WTC11 (cell line): ENCODE measurements around the gene SMIM1. TPM values are rescaled to one million over a fixed set of nuclear protein-coding genes. Genes with fewer than 3 reads are reported as not detected.

Experiments
- ATAC-seq: fragments of 200-7000 bp; cut with Tn5 transposase; 2 replicates; pipeline ENCODE4 v1.10.0; 2021; ENCODE audit warnings: mild to moderate bottlenecking, moderate library complexity
- CTCF ChIA-PET: fragments of 300-600 bp; sonication (Branson Sonifier 250); formaldehyde crosslinking; loops from one replicate; lab custom pipeline; 2021; ENCODE audit warnings: antibody characterized with exemption; lab: Charles Lee
- POLR2A ChIA-PET: fragments of 350-600 bp; sonication (Branson Sonifier 250); formaldehyde crosslinking; loops from one replicate; lab custom pipeline; 2021; ENCODE audit warnings: antibody characterized with exemption; lab: Charles Lee
- DNase-seq: peaks from one replicate; pipeline ENCODE4 v3.0.0; 2021; ENCODE audit warnings: low spot score
- H3K27ac Mint-ChIP-seq: 2 replicates; pipeline ENCODE4 v1.8.0; 2021; ENCODE audit warnings: mixed read lengths
- H3K27me3 Mint-ChIP-seq: 2 replicates; pipeline ENCODE4 v1.8.0; 2021; ENCODE audit warnings: low read depth, mild to moderate bottlenecking, moderate library complexity, mixed read lengths
- H3K36me3 Mint-ChIP-seq: 2 replicates; pipeline ENCODE4 v1.8.0; 2021; ENCODE audit warnings: mixed read lengths
- H3K4me1 Mint-ChIP-seq: 2 replicates; pipeline ENCODE4 v1.8.0; 2022; ENCODE audit warnings: mixed read lengths
- H3K4me3 Mint-ChIP-seq: 2 replicates; pipeline ENCODE4 v1.8.0; 2021; ENCODE audit warnings: mild to moderate bottlenecking, moderate library complexity, mixed read lengths
- H3K9me3 Mint-ChIP-seq: 2 replicates; pipeline ENCODE4 v1.8.0; 2021; ENCODE audit warnings: mixed read lengths
- AFF4 ChIP-seq: sonication (generic); formaldehyde crosslinking; IDR thresholded peaks from 2 replicates; pipeline ENCODE4 v1.8.1; 2023; ENCODE audit warnings: mild to moderate bottlenecking, missing genetic modification reagents, borderline replicate concordance
- ATF6 ChIP-seq: sonication (generic); formaldehyde crosslinking; IDR thresholded peaks from 2 replicates; pipeline ENCODE4 v1.8.1; 2023; ENCODE audit warnings: mild to moderate bottlenecking, missing genetic modification reagents
- CTCF ChIP-seq: fragments of 200-600 bp; IDR thresholded peaks from 2 replicates; pipeline ENCODE4 v1.8.0; 2022; ENCODE audit warnings: antibody characterized with exemption
- E2F5 ChIP-seq: sonication (generic); formaldehyde crosslinking; IDR thresholded peaks from 2 replicates; pipeline ENCODE4 v1.8.1; 2022; ENCODE audit warnings: mild to moderate bottlenecking, moderate library complexity, missing genetic modification reagents
- EMX1 ChIP-seq: fragments of 250-450 bp; sonication (Bioruptor Pico); IDR thresholded peaks from 2 replicates; pipeline ENCODE4 v1.8.0; 2021; ENCODE audit warnings: mild to moderate bottlenecking
- FOXJ3 ChIP-seq: sonication (generic); formaldehyde crosslinking; IDR thresholded peaks from 2 replicates; pipeline ENCODE4 v1.9.0; 2021; ENCODE audit warnings: missing genetic modification reagents, mild to moderate bottlenecking, borderline replicate concordance
- FOXP1 ChIP-seq: sonication (generic); formaldehyde crosslinking; IDR thresholded peaks from 2 replicates; pipeline ENCODE4 v1.8.0; 2022; ENCODE audit warnings: missing genetic modification reagents, mild to moderate bottlenecking, moderate library complexity, borderline replicate concordance
- GABPB1 ChIP-seq: sonication (generic); formaldehyde crosslinking; IDR thresholded peaks from 2 replicates; pipeline ENCODE4 v1.8.1; 2023; ENCODE audit warnings: mild to moderate bottlenecking, missing genetic modification reagents
- HMGA2 ChIP-seq: fragments of 250-450 bp; sonication (Bioruptor Pico); IDR thresholded peaks from 2 replicates; pipeline ENCODE4 v1.4.0; 2021; ENCODE audit warnings: mild to moderate bottlenecking, moderate library complexity
- MAX ChIP-seq: sonication (generic); formaldehyde crosslinking; IDR thresholded peaks from 2 replicates; pipeline ENCODE4 v1.8.0; 2022; ENCODE audit warnings: mild to moderate bottlenecking, missing genetic modification reagents
- MXD4 ChIP-seq: fragments of 250-450 bp; sonication (Bioruptor Pico); IDR thresholded peaks from 2 replicates; pipeline ENCODE4 v1.8.0; 2021; ENCODE audit warnings: mild to moderate bottlenecking, moderate library complexity, borderline replicate concordance
- MYBL2 ChIP-seq: sonication (generic); formaldehyde crosslinking; IDR thresholded peaks from 2 replicates; pipeline ENCODE4 v1.8.1; 2023; ENCODE audit warnings: mild to moderate bottlenecking, moderate library complexity, missing genetic modification reagents
- NR3C1 ChIP-seq: sonication (generic); formaldehyde crosslinking; conservative IDR thresholded peaks from 2 replicates; pipeline ENCODE4 v1.8.1; 2023; ENCODE audit warnings: low read depth, mild to moderate bottlenecking, missing genetic modification reagents
- OVOL2 ChIP-seq: fragments of 250-450 bp; sonication (Bioruptor Pico); IDR thresholded peaks from 2 replicates; pipeline ENCODE4 v1.9.0; 2021; ENCODE audit warnings: mild to moderate bottlenecking, borderline replicate concordance
- PRDM15 ChIP-seq: sonication (generic); formaldehyde crosslinking; IDR thresholded peaks from 2 replicates; pipeline ENCODE4 v1.8.0; 2022; ENCODE audit warnings: missing genetic modification reagents
- PRRX2 ChIP-seq: fragments of 250-450 bp; sonication (Bioruptor Pico); IDR thresholded peaks from 2 replicates; pipeline ENCODE4 v1.8.0; 2021; ENCODE audit warnings: mild to moderate bottlenecking
- SP1 ChIP-seq: sonication (generic); formaldehyde crosslinking; conservative IDR thresholded peaks from 2 replicates; pipeline ENCODE4 v1.8.1; 2022; ENCODE audit warnings: missing genetic modification reagents
- STAT6 ChIP-seq: sonication (generic); formaldehyde crosslinking; conservative IDR thresholded peaks from 2 replicates; pipeline ENCODE4 v1.8.1; 2023; ENCODE audit warnings: mild to moderate bottlenecking, low read depth, missing genetic modification reagents, moderate library complexity
- total RNA-seq: library from RNA; stranded (reverse); gene quantifications from 3 replicates; pipeline ENCODE4 v1.2.3, GENCODE V29; 2021

Gene SMIM1
- total RNA-seq, 1 experiment from 2014 or later, result 10.2 TPM

GRCh38 chr1:3772027-3772714 is 378 bp upstream of the SMIM1 start:
- Mint-ChIP-seq H3K4me3 (peak overlapping the region; percentile 64), H3K9me3 (peaks cover 7% of the 10 kb centered on the region; the same call in 1 of the 2 replicates), H3K27ac (no peak overlapping the region), H3K27me3 (peaks cover 3% of the 10 kb centered on the region), H3K4me1 (peaks cover 30% of the 10 kb centered on the region), H3K36me3 (peaks cover 2% of the 10 kb centered on the region; the same call in 1 of the 2 replicates)
- ChIA-PET CTCF (interaction anchor here (0.9 to 1.8 kb wide), 4 partner anchors 9 to 48 kb away, joined by 3 to 9 read pairs (median 4); no protein-coding TSS in a partner anchor), POLR2A (interaction anchor here (0.8 kb wide), 1 partner anchor 26 kb away, joined by 3 read pairs; no protein-coding TSS in a partner anchor)
- ATAC-seq (peak; percentile 85), DNase-seq (peak; percentile 98)
- no peak for TF ChIP-seq EMX1 (CRISPR knock-in tag)
- TF ChIP-seq OVOL2, result no peak
- no peak for TF ChIP-seq MYBL2 (CRISPR knock-in tag)
- no peak for TF ChIP-seq FOXP1 (CRISPR knock-in tag)
- no peak for TF ChIP-seq NR3C1 (CRISPR knock-in tag)
- TF ChIP-seq FOXJ3 (CRISPR knock-in tag), result no peak
- no peak for TF ChIP-seq HMGA2 (CRISPR knock-in tag)
- TF ChIP-seq MXD4, result no peak
- TF ChIP-seq CTCF, result no peak
- peak; percentile 84; the same call in 1 of the 2 replicates for TF ChIP-seq MAX (CRISPR knock-in tag)
- TF ChIP-seq ATF6 (CRISPR knock-in tag), result no peak
- TF ChIP-seq PRDM15, result no peak
- no peak for TF ChIP-seq PRRX2 (CRISPR knock-in tag)
- no peak; the same call in 1 of the 2 replicates for TF ChIP-seq SP1 (CRISPR knock-in tag)
- no peak for TF ChIP-seq STAT6 (CRISPR knock-in tag)
- TF ChIP-seq GABPB1 (CRISPR knock-in tag), result no peak
- TF ChIP-seq AFF4 (CRISPR knock-in tag), result no peak
- peak; percentile 51; the same call in 1 of the 2 replicates for TF ChIP-seq E2F5 (CRISPR knock-in tag)
